Neural progenitor cell (in vitro differentiated cells): ENCODE data around the gene IFI30. TPM values are rescaled to one million over a fixed set of nuclear protein-coding genes. Genes with fewer than 3 reads are reported as not detected.

ENCODE experiments used
- DNase-seq: peaks from one replicate; pipeline ENCODE4 v3.0.0-alpha.2; 2016; ENCODE audit warnings: low spot score
- H2AFZ ChIP-seq: fragments of 200-600 bp; sonication (generic); replicated peaks from 2 replicates; pipeline ENCODE4 v1.6.1; 2016; ENCODE audit warnings: antibody characterized with exemption
- H3F3A ChIP-seq: fragments of 200-600 bp; sonication (generic); 2 replicates; pipeline ENCODE4 v1.6.1; 2016; ENCODE audit warnings: antibody characterized with exemption, low read depth
- H3K27ac ChIP-seq: fragments of 200-600 bp; sonication (generic); 2 replicates; pipeline ENCODE4 v1.5.1; 2016; ENCODE audit warnings: mild to moderate bottlenecking
- H3K27me3 ChIP-seq: fragments of 200-600 bp; sonication (generic); 2 replicates; pipeline ENCODE4 v1.6.1; 2016; ENCODE audit warnings: mild to moderate bottlenecking, moderate library complexity
- H3K36me3 ChIP-seq: fragments of 200-600 bp; sonication (generic); 2 replicates; pipeline ENCODE4 v1.5.1; 2016
- H3K4me1 ChIP-seq: fragments of 200-600 bp; sonication (generic); 2 replicates; pipeline ENCODE4 v1.6.1; 2016; ENCODE audit warnings: mixed run types
- H3K4me2 ChIP-seq: fragments of 200-600 bp; sonication (generic); 2 replicates; pipeline ENCODE4 v1.6.1; 2016
- H3K4me3 ChIP-seq: fragments of 200-600 bp; sonication (generic); 2 replicates; pipeline ENCODE4 v1.5.1; 2016
- H3K79me2 ChIP-seq: fragments of 200-600 bp; sonication (generic); 2 replicates; pipeline ENCODE4 v1.6.1; 2016; ENCODE audit warnings: low read depth
- H3K9ac ChIP-seq: fragments of 200-600 bp; sonication (generic); 2 replicates; pipeline ENCODE4 v1.6.1; 2016
- H3K9me3 ChIP-seq: fragments of 200-600 bp; sonication (generic); 2 replicates; pipeline ENCODE4 v1.5.1; 2016; ENCODE audit warnings: low read depth
- H4K20me1 ChIP-seq: fragments of 200-600 bp; sonication (generic); 2 replicates; pipeline ENCODE4 v1.6.1; 2016; ENCODE audit warnings: low read depth
- H3K27ac Mint-ChIP-seq: 3 replicates; pipeline ENCODE4 v1.8.0; 2021; ENCODE audit warnings: mixed read lengths
- H3K27me3 Mint-ChIP-seq: 2 replicates; pipeline ENCODE4 v1.8.0; 2022; ENCODE audit warnings: low read depth, mild to moderate bottlenecking, inconsistent platforms, moderate library complexity, mixed read lengths; ENCODE audit not compliant: insufficient read depth
- H3K36me3 Mint-ChIP-seq: 3 replicates; pipeline ENCODE4 v1.8.0; 2021; ENCODE audit warnings: mixed read lengths
- H3K4me1 Mint-ChIP-seq: 3 replicates; pipeline ENCODE4 v1.8.0; 2021; ENCODE audit warnings: mixed read lengths
- H3K4me3 Mint-ChIP-seq: 3 replicates; pipeline ENCODE4 v1.8.0; 2021; ENCODE audit warnings: mild to moderate bottlenecking, moderate library complexity, mixed read lengths
- H3K9me3 Mint-ChIP-seq: 3 replicates; pipeline ENCODE4 v1.8.0; 2020; ENCODE audit warnings: mixed read lengths
- CTCF ChIP-seq: fragments of 200-600 bp; sonication (generic); IDR thresholded peaks from 2 replicates; pipeline ENCODE4 v1.5.1; 2017; ENCODE audit warnings: antibody characterized with exemption, mild to moderate bottlenecking
- EZH2 ChIP-seq: fragments of 200-600 bp; sonication (generic); IDR thresholded peaks from 2 replicates; pipeline ENCODE4 v1.6.1; 2017; ENCODE audit warnings: antibody characterized with exemption, mild to moderate bottlenecking, moderate library complexity
- EZH2phosphoT487 ChIP-seq: fragments of 200-600 bp; sonication (generic); IDR thresholded peaks from 2 replicates; pipeline ENCODE4 v1.6.1; 2017; ENCODE audit warnings: antibody characterized with exemption
- total RNA-seq: library from RNA; depleted of rRNA; stranded (reverse); fragments of >200 nt; gene quantifications from 2 replicates; pipeline ENCODE4 v1.2.3, GENCODE V29; 2015; ENCODE audit warnings: low replicate concordance

IFI30 gene
- total RNA-seq, 1 donor from 2014 or later = not detected

GRCh38 chr19:18183529-18183928, 9.9 kb downstream of the IFI30 start:
- Histone ChIP-seq H3K27ac (no peak overlapping the region), H3K4me2 (no peak overlapping the region), H2AFZ (no peak overlapping the region), H3K9me3 (no peaks in the 10 kb centered on the region), H3K4me1 (no peaks in the 10 kb centered on the region), H3K36me3 (no peaks in the 10 kb centered on the region), H3K9ac (no peak overlapping the region), H4K20me1 (no peaks in the 10 kb centered on the region), H3F3A (peaks cover 7% of the 10 kb centered on the region), H3K79me2 (no peaks in the 10 kb centered on the region), H3K4me3 (no peak overlapping the region), H3K27me3 (no peaks in the 10 kb centered on the region)
- H3K9me3 Mint-ChIP-seq = no peaks in the 10 kb centered on the region
- H3K36me3 Mint-ChIP-seq = no peaks in the 10 kb centered on the region
- no peak overlapping the region for H3K27ac Mint-ChIP-seq
- no peak for DNase-seq
- no peak for TF ChIP-seq EZH2phosphoT487
- no peak for TF ChIP-seq CTCF
- TF ChIP-seq EZH2 = no peak
- H3K27me3 Mint-ChIP-seq = peaks cover 9% of the 10 kb centered on the region
- peaks cover 5% of the 10 kb centered on the region for H3K4me1 Mint-ChIP-seq
- H3K4me3 Mint-ChIP-seq = no peak overlapping the region

GRCh38 chr19:18185538-18185937, 11.9 kb downstream of the IFI30 start:
- H3K9me3 Mint-ChIP-seq = no peaks in the 10 kb centered on the region
- H3K27me3 Mint-ChIP-seq = peaks cover 8% of the 10 kb centered on the region
- Histone ChIP-seq H3K9ac (no peak overlapping the region), H2AFZ (no peak overlapping the region), H3K9me3 (no peaks in the 10 kb centered on the region), H3K4me1 (no peaks in the 10 kb centered on the region), H3K36me3 (no peaks in the 10 kb centered on the region), H3F3A (peaks cover 7% of the 10 kb centered on the region), H3K4me3 (no peak overlapping the region), H3K79me2 (no peaks in the 10 kb centered on the region), H3K4me2 (no peak overlapping the region), H4K20me1 (no peaks in the 10 kb centered on the region), H3K27ac (no peak overlapping the region), H3K27me3 (no peaks in the 10 kb centered on the region)
- no peak overlapping the region for H3K4me3 Mint-ChIP-seq
- H3K36me3 Mint-ChIP-seq = no peaks in the 10 kb centered on the region
- DNase-seq = peak; percentile 34
- TF ChIP-seq EZH2 (no peak), CTCF (no peak), EZH2phosphoT487 (no peak)
- peaks cover 5% of the 10 kb centered on the region for H3K4me1 Mint-ChIP-seq
- peak overlapping the region; percentile 72 for H3K27ac Mint-ChIP-seq

- peaks cover 18% of the 10 kb centered on the region for H4K20me1 ChIP-seq
- no peak overlapping the region for H3K27ac ChIP-seq
- H3K4me3 ChIP-seq = no peak overlapping the region
- peaks cover 10% of the 10 kb centered on the region for H3K4me1 ChIP-seq
- H3K9me3 ChIP-seq = no peaks in the 10 kb centered on the region
- Mint-ChIP-seq H3K4me3 (no peak overlapping the region), H3K4me1 (peaks cover 24% of the 10 kb centered on the region), H3K27me3 (peaks cover 9% of the 10 kb centered on the region), H3K36me3 (no peaks in the 10 kb centered on the region), H3K27ac (peak overlapping the region; percentile 58), H3K9me3 (no peaks in the 10 kb centered on the region)
- no peak overlapping the region for H3K9ac ChIP-seq
- no peaks in the 10 kb centered on the region for H3K36me3 ChIP-seq
- no peak overlapping the region for H3K4me2 ChIP-seq
- peaks cover 29% of the 10 kb centered on the region for H3F3A ChIP-seq
- DNase-seq = no peak
- no peak for TF ChIP-seq EZH2
- TF ChIP-seq EZH2phosphoT487 = no peak
- peaks cover 8% of the 10 kb centered on the region for H3K79me2 ChIP-seq
- H2AFZ ChIP-seq = no peak overlapping the region
- no peaks in the 10 kb centered on the region for H3K27me3 ChIP-seq
These were observed 16.7 kb downstream of the IFI30 start for GRCh38 chr19:18190278-18190677.

GRCh38 chr19:18191640-18192062, 18.0 kb downstream of the IFI30 start:
- H3K36me3 ChIP-seq = no peaks in the 10 kb centered on the region
- no peak overlapping the region for H3K9ac ChIP-seq
- peak overlapping the region; percentile 64 for H3K27ac Mint-ChIP-seq
- no peak overlapping the region for H3K4me3 ChIP-seq
- DNase-seq = no peak
- no peaks in the 10 kb centered on the region for H3K36me3 Mint-ChIP-seq
- peak overlapping the region; percentile 91 for H3K4me3 Mint-ChIP-seq
- H3K9me3 ChIP-seq = no peaks in the 10 kb centered on the region
- peaks cover 18% of the 10 kb centered on the region for H4K20me1 ChIP-seq
- H3K4me1 Mint-ChIP-seq = peaks cover 19% of the 10 kb centered on the region
- peaks cover 7% of the 10 kb centered on the region for H3K27me3 Mint-ChIP-seq
- peaks cover 10% of the 10 kb centered on the region for H3K4me1 ChIP-seq
- TF ChIP-seq EZH2phosphoT487 = no peak
- no peak for TF ChIP-seq CTCF
- no peak for TF ChIP-seq EZH2
- no peaks in the 10 kb centered on the region for H3K9me3 Mint-ChIP-seq
- H3K27me3 ChIP-seq = no peaks in the 10 kb centered on the region
- peaks cover 8% of the 10 kb centered on the region for H3K79me2 ChIP-seq
- H3K4me2 ChIP-seq = peak overlapping the region; percentile 68
- H3F3A ChIP-seq = peaks cover 22% of the 10 kb centered on the region
- H2AFZ ChIP-seq = no peak overlapping the region
- H3K27ac ChIP-seq = peak overlapping the region; percentile 76
